GM12878 (cell line): Measurements from ENCODE around the gene GSTM2. TPM values are rescaled to one million over a fixed set of nuclear protein-coding genes. Genes with fewer than 3 reads are reported as not detected.

Source experiments
- ATF3 ChIP-seq: IDR thresholded peaks from 2 replicates; pipeline ENCODE4 v1.6.1; 2011; ENCODE audit warnings: low read depth, mild to moderate bottlenecking, low read length, moderate library complexity, borderline replicate concordance; ENCODE audit errors: extremely low read depth
- FOXK2 ChIP-seq: fragments of 450-650 bp; IDR thresholded peaks from 2 replicates; pipeline ENCODE4 v1.6.1; 2017; ENCODE audit warnings: mild to moderate bottlenecking, moderate library complexity
- IKZF1 ChIP-seq: fragments of 450-650 bp; conservative IDR thresholded peaks from 2 replicates; pipeline ENCODE4 v1.6.1; 2017; ENCODE audit warnings: antibody characterized with exemption, mild to moderate bottlenecking
- KLF5 ChIP-seq: fragments of 450-650 bp; IDR thresholded peaks from 2 replicates; pipeline ENCODE4 v1.6.1; 2014; ENCODE audit warnings: mild to moderate bottlenecking; ENCODE audit not compliant: partially characterized antibody
- PBX3 ChIP-seq: IDR thresholded peaks from 2 replicates; pipeline ENCODE4 v1.6.1; 2011; ENCODE audit warnings: mild to moderate bottlenecking, low read depth, low read length, moderate library complexity; ENCODE audit not compliant: insufficient replicate concordance
- POU2F2 ChIP-seq: IDR thresholded peaks from 3 replicates; pipeline ENCODE4 v1.6.1; 2011; ENCODE audit warnings: low read depth, mild to moderate bottlenecking, low read length, borderline replicate concordance
- TBL1XR1 ChIP-seq: IDR thresholded peaks from 2 replicates; pipeline ENCODE4 v1.6.1; 2012; ENCODE audit warnings: low read depth, low read length, improper control_type of control experiment
- ZBTB33 ChIP-seq: fragments of 450-650 bp; IDR thresholded peaks from 2 replicates; pipeline ENCODE4 v1.6.1; 2017; ENCODE audit warnings: mild to moderate bottlenecking
- polyA plus RNA-seq, 11 experiments: library from polyadenylated mRNA; depleted of rRNA in 4 of 11; unstranded in 6 of 11; stranded (reverse) in 5 of 11; fragments of >200 nt; fragmentation: Nextera tagmentation in 4 of 11; fragmentation: Illumina TruSeq in 1 of 11; extraction: Ambion mirVana in 4 of 11; extraction: Trizol in 1 of 11; gene quantifications; 1 replicate in 1 of 11; 2 replicates in 10 of 11; pipeline versions ENCODE4 v1.2.1 to v1.2.3, GENCODE V29; 2011 to 2016; ENCODE audit warnings: inconsistent platforms in 2 of 11, missing spikeins in 2 of 11, low read depth in 1 of 11
- total RNA-seq, 4 experiments: library from RNA; depleted of rRNA in 3 of 4; stranded (reverse); fragments of >200 nt in 3 of 4; fragmentation: Illumina TruSeq in 1 of 4; extraction: Trizol in 1 of 4; gene quantifications; 2 replicates each; pipeline versions ENCODE4 v1.2.1 to v1.2.3, GENCODE V29; 2013 to 2021
- TF ChIP-seq, protein P1 (sequence below): fragments of 450-650 bp; IDR thresholded peaks from 2 replicates; pipeline ENCODE4 v1.6.1; 2016; ENCODE audit warnings: mild to moderate bottlenecking

GSTM2 gene
- total and polyA plus RNA-seq, 10 of the 15 experiments (the other 5 are each of a cell fraction or from before 2014, with no cell fraction given): 8.3 to 32.3 (median 20.2) TPM

- TF ChIP-seq, protein P1, sequence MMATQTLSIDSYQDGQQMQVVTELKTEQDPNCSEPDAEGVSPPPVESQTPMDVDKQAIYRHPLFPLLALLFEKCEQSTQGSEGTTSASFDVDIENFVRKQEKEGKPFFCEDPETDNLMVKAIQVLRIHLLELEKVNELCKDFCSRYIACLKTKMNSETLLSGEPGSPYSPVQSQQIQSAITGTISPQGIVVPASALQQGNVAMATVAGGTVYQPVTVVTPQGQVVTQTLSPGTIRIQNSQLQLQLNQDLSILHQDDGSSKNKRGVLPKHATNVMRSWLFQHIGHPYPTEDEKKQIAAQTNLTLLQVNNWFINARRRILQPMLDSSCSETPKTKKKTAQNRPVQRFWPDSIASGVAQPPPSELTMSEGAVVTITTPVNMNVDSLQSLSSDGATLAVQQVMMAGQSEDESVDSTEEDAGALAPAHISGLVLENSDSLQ: no peak
- TF ChIP-seq ATF3: no peak
- TF ChIP-seq ZBTB33: no peak
- TF ChIP-seq POU2F2: no peak
- TF ChIP-seq IKZF1: no peak
- no peak for TF ChIP-seq FOXK2
- TF ChIP-seq TBL1XR1: no peak
- TF ChIP-seq PBX3: no peak
- no peak for TF ChIP-seq KLF5
These were observed 47.0 kb downstream of the GSTM2 start (continued) for GRCh38 chr1:109714661-109715372.
